Liver (tissue), 9 donors: ENCODE results near the gene WDR90. TPM values are rescaled to one million over a fixed set of nuclear protein-coding genes. Genes with fewer than 3 reads are reported as not detected.
A peak's percentile ranks its signal among the peaks of the same experiment; 100 is the strongest.

Experiments used
- DNase-seq: peaks from one replicate; pipeline ENCODE4 v3.0.0-alpha.2; 2017; ENCODE audit warnings: low spot score
- H3K27ac ChIP-seq, 2 donors: one replicate each; pipeline ENCODE4 v1.7.0; 2013; ENCODE audit warnings: inconsistent platforms in 2 of 2, low read length in 2 of 2, control low read depth in 1 of 2, low read depth in 1 of 2, mild to moderate bottlenecking in 1 of 2
- H3K27me3 ChIP-seq, 4 donors: one replicate each; pipeline versions ENCODE4 v1.6.1 to v1.7.0; 2013; ENCODE audit warnings: low read length in 3 of 4, inconsistent platforms in 1 of 4, mild to moderate bottlenecking in 1 of 4, moderate library complexity in 1 of 4; ENCODE audit not compliant: control insufficient read depth in 4 of 4, insufficient read depth in 4 of 4
- H3K36me3 ChIP-seq, 4 donors: one replicate each; pipeline versions ENCODE4 v1.6.1 to v1.7.0; 2013; ENCODE audit warnings: low read length in 3 of 4, mild to moderate bottlenecking in 3 of 4, low read depth in 1 of 4, moderate library complexity in 1 of 4; ENCODE audit not compliant: control insufficient read depth in 4 of 4, insufficient read depth in 3 of 4
- H3K4me1 ChIP-seq, 4 donors: one replicate each; pipeline versions ENCODE4 v1.6.1 to v1.7.0; 2013; ENCODE audit warnings: low read length in 3 of 4, mild to moderate bottlenecking in 3 of 4, moderate library complexity in 1 of 4; ENCODE audit not compliant: control insufficient read depth in 4 of 4, insufficient read depth in 4 of 4
- H3K4me3 ChIP-seq, 3 donors: one replicate each; pipeline versions ENCODE4 v1.6.1 to v1.7.0; 2013; ENCODE audit warnings: low read length in 3 of 3, control low read depth in 1 of 3, low read depth in 1 of 3, mild to moderate bottlenecking in 1 of 3
- H3K9ac ChIP-seq, 2 donors: one replicate each; pipeline ENCODE4 v1.7.0; 2013; ENCODE audit warnings: low read length in 2 of 2, mild to moderate bottlenecking in 2 of 2, moderate library complexity in 2 of 2, control low read depth in 1 of 2, low read depth in 1 of 2
- H3K9me3 ChIP-seq, 4 donors: one replicate each; pipeline versions ENCODE4 v1.6.1 to v1.7.0; 2013; ENCODE audit warnings: low read length in 3 of 4; ENCODE audit not compliant: control insufficient read depth in 4 of 4
- ATF3 ChIP-seq: IDR thresholded peaks from 2 replicates; pipeline ENCODE4 v1.6.1; 2016; ENCODE audit warnings: antibody characterized with exemption
- CTCF ChIP-seq: fragments of 150-350 bp; IDR thresholded peaks from 2 replicates; pipeline ENCODE4 v1.5.1; 2017; ENCODE audit warnings: improper control_type of control experiment, low read depth, low read length; ENCODE audit not compliant: missing input control
- EGR1 ChIP-seq, 2 donors: IDR thresholded peaks; 2 replicates each; pipeline ENCODE4 v1.6.1; 2016 to 2018; ENCODE audit warnings: antibody characterized with exemption in 2 of 2, low read depth in 2 of 2
- FOXA1 ChIP-seq: IDR thresholded peaks from 2 replicates; pipeline ENCODE4 v1.6.1; 2016; ENCODE audit warnings: antibody characterized with exemption
- FOXA2 ChIP-seq: IDR thresholded peaks from 2 replicates; pipeline ENCODE4 v1.6.1; 2016; ENCODE audit warnings: antibody characterized with exemption
- GABPA ChIP-seq, 2 donors: IDR thresholded peaks in 1 of 2; conservative IDR thresholded peaks in 1 of 2; 2 replicates each; pipeline ENCODE4 v1.6.1; 2016; ENCODE audit warnings: antibody characterized with exemption in 2 of 2, mild to moderate bottlenecking in 1 of 2, moderate library complexity in 1 of 2
- HNF4A ChIP-seq, 2 donors: conservative IDR thresholded peaks; 2 replicates each; pipeline ENCODE4 v1.6.1; 2016; ENCODE audit warnings: antibody characterized with exemption in 2 of 2, mild to moderate bottlenecking in 2 of 2
- HNF4G ChIP-seq: IDR thresholded peaks from 2 replicates; pipeline ENCODE4 v1.6.1; 2016; ENCODE audit warnings: antibody characterized with exemption
- JUND ChIP-seq, 2 donors: IDR thresholded peaks; 2 replicates each; pipeline ENCODE4 v1.6.1; 2016; ENCODE audit warnings: antibody characterized with exemption in 2 of 2
- MAX ChIP-seq: IDR thresholded peaks from 2 replicates; pipeline ENCODE4 v1.6.1; 2016; ENCODE audit warnings: antibody characterized with exemption
- NR2F2 ChIP-seq: IDR thresholded peaks from 2 replicates; pipeline ENCODE4 v1.6.1; 2016; ENCODE audit warnings: antibody characterized with exemption
- RAD21 ChIP-seq, 2 donors: IDR thresholded peaks; 2 replicates each; pipeline ENCODE4 v1.6.1; 2016; ENCODE audit warnings: antibody characterized with exemption in 2 of 2, mild to moderate bottlenecking in 2 of 2
- REST ChIP-seq: IDR thresholded peaks from 2 replicates; pipeline ENCODE4 v1.6.1; 2016; ENCODE audit warnings: antibody characterized with exemption, mild to moderate bottlenecking
- RXRA ChIP-seq, 2 donors: IDR thresholded peaks; 2 replicates each; pipeline ENCODE4 v1.6.1; 2017 to 2018; ENCODE audit warnings: antibody characterized with exemption in 2 of 2, mild to moderate bottlenecking in 1 of 2
- SP1 ChIP-seq: IDR thresholded peaks from 2 replicates; pipeline ENCODE4 v1.6.1; 2018; ENCODE audit warnings: antibody characterized with exemption, mild to moderate bottlenecking
- TAF1 ChIP-seq: conservative IDR thresholded peaks from 2 replicates; pipeline ENCODE4 v1.6.1; 2016; ENCODE audit warnings: antibody characterized with exemption, mild to moderate bottlenecking
- YY1 ChIP-seq: IDR thresholded peaks from 2 replicates; pipeline ENCODE4 v1.6.1; 2016; ENCODE audit warnings: antibody characterized with exemption, mild to moderate bottlenecking
- ZBTB33 ChIP-seq: IDR thresholded peaks from 2 replicates; pipeline ENCODE4 v1.6.1; 2016; ENCODE audit warnings: antibody characterized with exemption
- WGBS: extraction: QIAGEN DNeasy Blood & Tissue Kit; methylation state at CpG from one replicate; pipeline ENCODE4 v1.1.7; 2013; 5-methylcytosine and 5-hydroxymethylcytosine counted together
- polyA plus RNA-seq, 2 donors: library from polyadenylated mRNA; stranded (reverse) in 1 of 2; unstranded in 1 of 2; fragments of 200-250 nt in 1 of 2; fragments of >200 nt in 1 of 2; fragmentation: Nextera tagmentation in 1 of 2; extraction: Ambion mirVana in 1 of 2; gene quantifications; one replicate each; pipeline versions ENCODE4 v1.2.1 to v1.2.3, GENCODE V29; 2013 to 2015
- total RNA-seq, 2 donors: library from RNA; depleted of rRNA; stranded (reverse); fragments of >200 nt; gene quantifications; one replicate each; pipeline ENCODE4 v1.2.3, GENCODE V29; 2014
- donor health status: healthy.
- donor health status: healthy.
- donor health status: healthy.
- donor health status: healthy.
- donor health status: healthy.

WDR90 gene
- total and polyA plus RNA-seq, 4 donors = 4.7 to 13.4 (median 7.9) TPM

- Histone ChIP-seq H3K9ac (peak overlapping the region; percentile 63 to 80), H3K4me1 (peaks cover 20 to 68% (median 49%) of the 10 kb centered on the region in 4 donors), H3K4me3 (peak overlapping the region; percentile 69 to 75 (median 75)), H3K27ac (peak overlapping the region; percentile 86 to 89), H3K27me3 (no peaks in the 10 kb centered on the region), H3K9me3 (no peaks in the 10 kb centered on the region), H3K36me3 (no peaks in the 10 kb centered on the region)
- DNase-seq = no peak
- WGBS = 18% methylated on average over 24 of the region's 24 CpGs
- peak; percentile 83 for TF ChIP-seq YY1
- TF ChIP-seq FOXA2 = no peak
- no peak for TF ChIP-seq TAF1
- TF ChIP-seq EGR1 (IDR thresholded peaks at IDR 0.05; ENCODE audit: low read depth in 2 of 2) = no peak
- TF ChIP-seq RXRA (IDR thresholded peaks at IDR 0.05) = peak; percentile 93 to 95
- peak; percentile 63 for TF ChIP-seq REST
- TF ChIP-seq ZBTB33 = no peak
- peak; percentile 93 for TF ChIP-seq SP1
- TF ChIP-seq GABPA (IDR thresholded peaks at IDR 0.05 in 1 of 2, conservative IDR thresholded peaks at IDR 0.05 in 1 of 2) = peak in 1 of 2 donors; percentile 55
- TF ChIP-seq FOXA1 = no peak
- peak; percentile 91 to 94 for TF ChIP-seq HNF4A (conservative IDR thresholded peaks at IDR 0.05)
- no peak for TF ChIP-seq MAX
- TF ChIP-seq CTCF = peak; percentile 58
- TF ChIP-seq RAD21 (IDR thresholded peaks at IDR 0.05) = peak in 1 of 2 donors; percentile 63
- TF ChIP-seq JUND (IDR thresholded peaks at IDR 0.05) = peak in 1 of 2 donors; percentile 70
- TF ChIP-seq NR2F2 = no peak
- TF ChIP-seq HNF4G = peak; percentile 62
- no peak for TF ChIP-seq ATF3
These were observed 939 bp upstream of the WDR90 start for GRCh38 chr16:648071-648780.
